ENCODE data around the gene AVPR2. TPM values are rescaled to one million over a fixed set of nuclear protein-coding genes. Genes with fewer than 3 reads are reported as not detected.

Gene AVPR2
- total RNA-seq, 1 donor from 2014 or later: not detected

DNA sequence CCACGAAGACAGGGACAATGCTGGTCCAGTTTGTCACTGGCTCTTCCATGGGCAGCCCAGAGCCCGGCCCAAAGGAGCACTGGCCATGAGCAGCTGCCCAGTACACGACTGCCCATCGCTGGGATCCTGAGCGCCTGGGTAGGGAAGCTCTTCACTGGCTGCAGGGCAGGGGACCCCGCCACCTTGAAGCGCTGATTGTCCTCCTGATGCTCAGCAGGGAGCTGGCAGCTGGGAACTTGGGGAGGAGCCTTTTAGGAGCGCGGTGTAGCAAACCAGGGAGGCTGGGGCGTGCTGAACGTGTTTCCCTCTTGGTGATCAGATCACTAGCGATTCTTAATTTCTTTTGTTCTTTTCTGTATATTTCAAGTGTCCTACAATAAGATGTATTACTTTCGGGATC lies 20.3 kb upstream of the AVPR2 start:
- Mint-ChIP-seq H3K36me3 (ENCODE audit: low read depth) (no peaks in the 10 kb centered on the region), H3K9me3 (no peaks in the 10 kb centered on the region), H3K4me1 (ENCODE audit: low read depth) (peaks cover 5% of the 10 kb centered on the region), H3K4me3 (ENCODE audit: low read depth) (peak overlapping the region; percentile 54), H3K27me3 (ENCODE audit: low read depth) (peaks cover 29% of the 10 kb centered on the region), H3K27ac (no peak overlapping the region)
- intact Hi-C loops (cut with micrococcal nuclease): no loop called here
- no peak for DNase-seq (ENCODE audit: low spot score)

DNA sequence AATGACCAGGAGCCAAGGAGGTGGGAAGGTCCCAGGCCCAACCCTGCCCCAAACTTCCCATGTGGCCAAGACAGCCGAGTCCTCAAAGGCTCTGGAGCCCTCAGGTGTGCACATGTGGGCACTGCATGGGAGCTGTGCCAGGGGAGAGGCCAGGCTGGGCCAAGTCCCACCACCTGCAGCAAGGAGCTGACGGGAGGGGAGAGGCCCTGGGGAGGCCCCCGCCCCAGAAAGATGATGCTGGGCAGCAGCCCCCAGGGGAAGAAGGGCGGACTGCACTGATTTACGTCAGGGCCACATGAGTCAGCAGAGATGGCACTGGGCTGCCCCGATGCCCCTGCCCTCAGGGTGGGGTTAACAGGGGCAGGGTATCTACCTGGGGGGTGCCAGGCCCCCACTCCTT lies 19.9 kb upstream of the AVPR2 start:
- no peak for DNase-seq (ENCODE audit: low spot score)
- no peaks in the 10 kb centered on the region for H3K9me3 Mint-ChIP-seq
- no peaks in the 10 kb centered on the region for H3K36me3 Mint-ChIP-seq (ENCODE audit: low read depth)
- peaks cover 4% of the 10 kb centered on the region for H3K4me1 Mint-ChIP-seq (ENCODE audit: low read depth)
- no peak overlapping the region for H3K27ac Mint-ChIP-seq
- peak overlapping the region; percentile 54 for H3K4me3 Mint-ChIP-seq (ENCODE audit: low read depth)
- intact Hi-C loops (cut with micrococcal nuclease): no loop called here
- peaks cover 29% of the 10 kb centered on the region for H3K27me3 Mint-ChIP-seq (ENCODE audit: low read depth)

DNA sequence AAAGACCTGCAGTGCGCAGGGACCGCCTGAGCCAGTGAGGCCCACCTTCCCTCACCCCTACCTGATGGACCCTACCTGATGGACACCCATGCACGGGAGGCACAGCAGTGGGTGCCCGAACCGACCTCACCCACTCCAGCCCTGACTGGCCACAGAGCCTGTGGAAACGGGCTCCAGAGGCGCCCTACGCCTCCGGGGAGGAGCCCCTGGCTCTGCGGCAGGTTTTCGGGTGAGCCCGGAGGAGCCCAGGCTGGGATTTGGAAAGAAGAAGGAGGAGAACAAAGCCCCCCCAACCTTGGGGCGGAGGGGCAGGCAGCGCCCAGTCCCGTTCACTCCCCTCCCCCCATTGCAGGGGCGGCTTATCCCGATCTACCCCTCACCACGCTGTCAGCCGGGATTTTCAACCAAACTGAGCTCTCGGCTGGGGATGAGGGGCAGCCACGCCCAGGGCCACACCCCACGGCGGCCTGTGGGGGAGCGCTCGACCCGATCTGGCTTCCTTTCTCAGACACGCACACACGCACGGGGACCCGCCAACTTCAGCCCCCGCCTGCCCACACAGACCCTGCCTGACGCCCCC lies 19.2 kb upstream of the AVPR2 start:
- H3K36me3 Mint-ChIP-seq (ENCODE audit: low read depth): no peaks in the 10 kb centered on the region
- no peak for DNase-seq (ENCODE audit: low spot score)
- H3K27ac Mint-ChIP-seq: no peak overlapping the region
- H3K4me3 Mint-ChIP-seq (ENCODE audit: low read depth): peak overlapping the region; percentile 26
- peaks cover 32% of the 10 kb centered on the region for H3K27me3 Mint-ChIP-seq (ENCODE audit: low read depth)
- intact Hi-C loops (cut with micrococcal nuclease): no loop called here
- peaks cover 4% of the 10 kb centered on the region for H3K4me1 Mint-ChIP-seq (ENCODE audit: low read depth)
- no peaks in the 10 kb centered on the region for H3K9me3 Mint-ChIP-seq

DNA sequence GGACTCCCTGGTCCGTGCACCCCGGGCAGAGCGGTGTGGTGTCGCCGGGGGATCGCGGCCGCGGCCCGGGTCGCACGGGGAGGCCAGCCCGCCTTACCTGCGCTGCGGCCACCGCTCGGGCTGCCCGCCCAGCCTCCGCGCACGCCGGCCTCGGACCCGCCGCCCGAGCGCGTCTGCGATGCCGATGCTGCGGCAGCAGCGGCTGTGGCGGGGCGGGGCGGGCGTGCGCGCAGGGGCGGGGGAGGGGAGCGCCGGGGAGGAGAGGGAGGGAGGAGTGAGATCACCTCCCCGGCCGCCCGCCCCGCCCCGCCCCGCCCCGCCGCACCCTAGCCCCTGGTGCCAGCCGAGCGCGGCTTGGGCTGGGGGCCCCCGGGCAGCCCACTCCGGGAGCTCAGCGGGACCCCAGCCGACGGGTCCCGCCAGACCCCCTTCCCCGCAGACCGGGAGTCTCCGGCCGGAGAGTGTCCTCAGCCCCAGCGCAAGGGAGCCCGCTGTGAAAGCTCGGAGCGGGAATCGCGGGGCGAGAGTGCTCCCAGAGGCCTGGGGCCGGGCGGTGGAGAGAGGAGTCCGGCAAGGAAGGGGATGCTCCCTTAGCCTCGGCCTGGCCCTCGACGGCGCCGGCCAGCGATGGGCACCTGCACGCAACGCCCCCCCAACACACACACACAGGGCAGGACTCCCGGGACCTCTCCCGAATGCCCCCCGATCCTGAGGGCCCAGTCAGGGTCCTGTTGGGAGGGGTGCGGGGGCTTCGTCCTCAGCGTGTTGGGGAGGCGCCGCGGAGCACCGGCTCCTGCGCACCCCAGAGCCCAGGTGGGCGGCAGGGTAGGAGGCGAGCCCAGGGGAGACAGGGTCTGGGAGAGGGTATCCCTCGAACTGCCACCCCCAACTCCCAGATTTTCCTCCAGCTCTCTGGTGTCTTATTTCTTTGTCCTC lies 18.2 kb upstream of the AVPR2 start, which contains the start of gene L1CAM:
Gene L1CAM, minus strand, starts transcription at position 206 of the 936 bp plus-strand sequence. CDS start 10,337 bp downstream, outside the sequence.
- no peak for DNase-seq (ENCODE audit: low spot score)
- intact Hi-C loops (cut with micrococcal nuclease): no loop called here
- H3K36me3 Mint-ChIP-seq (ENCODE audit: low read depth): no peaks in the 10 kb centered on the region

DNA sequence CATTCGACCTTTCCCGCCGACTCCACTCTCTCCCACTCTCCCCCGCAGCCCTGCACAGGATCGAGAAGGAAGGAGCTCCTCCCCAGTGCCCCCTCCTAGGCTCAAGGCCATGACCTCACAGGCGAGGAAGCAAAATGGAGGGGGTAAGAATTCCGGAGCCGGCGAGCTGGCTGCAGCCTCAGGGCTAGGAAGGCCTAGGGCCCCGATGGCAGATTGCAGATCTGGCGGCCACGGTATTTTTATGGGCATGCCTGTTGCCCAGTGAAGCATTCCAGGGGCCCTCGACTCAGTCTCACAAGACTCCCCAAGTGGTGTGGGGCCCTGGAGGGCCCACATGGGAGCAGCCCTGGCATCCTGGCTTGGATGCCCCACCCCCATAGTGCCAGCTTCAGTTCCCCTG lies 17.6 kb upstream of the AVPR2 start:
- no peaks in the 10 kb centered on the region for H3K9me3 Mint-ChIP-seq
- no peaks in the 10 kb centered on the region for H3K36me3 Mint-ChIP-seq (ENCODE audit: low read depth)
- H3K4me3 Mint-ChIP-seq (ENCODE audit: low read depth): peak overlapping the region; percentile 27
- H3K27ac Mint-ChIP-seq: no peak overlapping the region
- no peak for DNase-seq (ENCODE audit: low spot score)
- H3K27me3 Mint-ChIP-seq (ENCODE audit: low read depth): peaks cover 32% of the 10 kb centered on the region
- H3K4me1 Mint-ChIP-seq (ENCODE audit: low read depth): peaks cover 4% of the 10 kb centered on the region
- intact Hi-C loops (cut with micrococcal nuclease): no loop called here

More for the DNA sequence above, 18.2 kb upstream of the AVPR2 start, which contains the start of gene L1CAM:
- Mint-ChIP-seq H3K4me3 (ENCODE audit: low read depth) (peak within 1 kb of the TSS; percentile 27), H3K27me3 (ENCODE audit: low read depth) (peaks cover 32% of the 10 kb centered on the region), H3K27ac (no peak within 1 kb of the TSS), H3K9me3 (no peaks in the 10 kb centered on the region), H3K4me1 (ENCODE audit: low read depth) (peaks cover 4% of the 10 kb centered on the region)

DNA sequence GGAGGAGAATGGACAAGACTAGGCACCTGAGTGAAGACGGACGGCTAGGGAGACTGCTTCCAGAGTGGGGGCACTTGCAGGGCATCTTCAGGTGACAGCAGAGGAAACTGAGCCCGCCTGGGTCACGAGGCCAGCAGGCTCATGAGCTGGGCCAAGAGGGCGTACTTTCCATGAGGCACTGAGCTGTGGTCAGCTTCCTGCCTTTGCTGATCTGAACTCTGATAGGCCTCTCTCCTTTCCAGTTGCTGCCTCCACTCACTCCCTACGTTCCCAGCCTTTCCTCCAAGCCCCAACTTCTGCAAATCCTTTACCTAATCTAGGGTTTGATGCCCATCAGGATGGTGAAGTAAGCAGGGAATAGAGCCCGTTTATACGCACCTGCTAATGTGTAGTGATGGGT lies 17.1 kb upstream of the AVPR2 start:
- H3K4me1 Mint-ChIP-seq (ENCODE audit: low read depth): peaks cover 4% of the 10 kb centered on the region

DNA sequence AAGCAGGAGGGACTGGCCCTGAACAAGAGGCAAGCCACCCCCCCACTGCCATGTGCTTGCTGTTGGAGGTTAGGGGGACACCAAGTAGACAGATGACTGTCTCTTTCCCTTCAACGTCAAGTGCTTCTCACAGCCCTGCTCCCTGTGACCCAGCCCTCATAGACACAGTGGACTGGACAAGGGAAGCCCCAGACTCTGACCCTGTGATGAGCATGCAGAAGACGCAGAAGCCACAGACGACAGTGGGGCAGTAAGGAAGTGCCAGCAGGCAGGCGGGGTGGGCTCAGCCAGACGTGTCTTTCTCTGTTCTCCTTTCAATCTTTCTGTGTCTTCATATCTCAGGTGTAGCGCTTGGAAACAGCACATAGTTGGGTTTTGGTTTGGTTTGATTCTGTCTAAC lies 16.1 kb upstream of the AVPR2 start:
- no peaks in the 10 kb centered on the region for H3K36me3 Mint-ChIP-seq (ENCODE audit: low read depth)
- H3K4me3 Mint-ChIP-seq (ENCODE audit: low read depth): no peak overlapping the region
- intact Hi-C loops (cut with micrococcal nuclease): no loop called here
- no peak for DNase-seq (ENCODE audit: low spot score)
- H3K4me1 Mint-ChIP-seq (ENCODE audit: low read depth): peaks cover 4% of the 10 kb centered on the region
- H3K27me3 Mint-ChIP-seq (ENCODE audit: low read depth): peaks cover 36% of the 10 kb centered on the region
- no peak overlapping the region for H3K27ac Mint-ChIP-seq
- no peaks in the 10 kb centered on the region for H3K9me3 Mint-ChIP-seq

More for the DNA sequence above, 17.1 kb upstream of the AVPR2 start:
- Mint-ChIP-seq H3K27ac (no peak overlapping the region), H3K27me3 (ENCODE audit: low read depth) (peaks cover 31% of the 10 kb centered on the region), H3K36me3 (ENCODE audit: low read depth) (no peaks in the 10 kb centered on the region), H3K4me3 (ENCODE audit: low read depth) (no peak overlapping the region), H3K9me3 (no peaks in the 10 kb centered on the region)
- intact Hi-C loops (cut with micrococcal nuclease): no loop called here
- no peak for DNase-seq (ENCODE audit: low spot score)

DNA sequence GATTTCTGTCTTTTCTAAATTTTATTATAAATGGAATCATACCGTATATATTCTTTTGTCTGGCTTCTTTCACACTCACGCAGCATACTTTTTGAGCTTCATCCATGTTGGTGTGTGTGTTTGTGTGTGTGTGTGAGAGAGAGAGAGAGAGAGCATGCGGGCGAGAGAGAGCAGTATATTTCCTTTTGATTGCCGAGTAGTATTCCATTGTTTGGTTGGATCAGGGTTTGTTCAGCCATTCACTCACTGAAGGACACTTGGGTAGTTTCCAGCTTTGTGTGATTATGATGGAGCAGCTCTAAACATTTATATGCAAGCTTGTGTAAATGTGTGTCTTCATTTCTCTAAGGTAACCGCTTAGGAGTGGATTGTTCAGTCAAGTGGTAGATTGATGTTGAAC lies 15.3 kb upstream of the AVPR2 start:
- H3K9me3 Mint-ChIP-seq: no peaks in the 10 kb centered on the region
- H3K4me1 Mint-ChIP-seq (ENCODE audit: low read depth): peaks cover 4% of the 10 kb centered on the region
- no peaks in the 10 kb centered on the region for H3K36me3 Mint-ChIP-seq (ENCODE audit: low read depth)

DNA sequence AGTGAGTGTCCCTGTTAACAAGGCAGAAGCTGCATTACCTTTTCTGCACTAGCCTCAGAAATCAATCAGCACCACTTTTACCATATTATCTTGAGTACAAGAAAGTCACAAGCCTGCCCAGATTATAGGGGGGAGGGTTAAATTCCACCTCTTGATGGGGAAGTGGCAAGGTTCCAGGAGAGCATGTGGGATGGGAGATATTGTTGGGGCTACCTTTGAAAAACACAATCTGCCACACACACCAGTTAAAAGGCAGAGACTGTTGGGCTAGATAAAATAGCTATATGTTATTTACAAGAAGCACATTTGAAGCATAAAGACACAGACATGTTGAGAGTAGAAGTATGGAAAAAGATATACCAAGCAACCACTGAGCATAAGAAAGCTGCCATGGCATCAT lies 6.6 kb upstream of the AVPR2 start:
- Mint-ChIP-seq H3K36me3 (ENCODE audit: low read depth) (no peaks in the 10 kb centered on the region), H3K27me3 (ENCODE audit: low read depth) (peaks cover 9% of the 10 kb centered on the region), H3K4me1 (ENCODE audit: low read depth) (peaks cover 13% of the 10 kb centered on the region), H3K4me3 (ENCODE audit: low read depth) (no peak overlapping the region), H3K27ac (no peak overlapping the region), H3K9me3 (no peaks in the 10 kb centered on the region)
- intact Hi-C loops (cut with micrococcal nuclease): no loop called here
- no peak for DNase-seq (ENCODE audit: low spot score)

More for the DNA sequence above, 15.3 kb upstream of the AVPR2 start:
- Mint-ChIP-seq H3K27me3 (ENCODE audit: low read depth) (peaks cover 38% of the 10 kb centered on the region), H3K4me3 (ENCODE audit: low read depth) (no peak overlapping the region), H3K27ac (no peak overlapping the region)
- intact Hi-C loops (cut with micrococcal nuclease): no loop called here
- no peak for DNase-seq (ENCODE audit: low spot score)

DNA sequence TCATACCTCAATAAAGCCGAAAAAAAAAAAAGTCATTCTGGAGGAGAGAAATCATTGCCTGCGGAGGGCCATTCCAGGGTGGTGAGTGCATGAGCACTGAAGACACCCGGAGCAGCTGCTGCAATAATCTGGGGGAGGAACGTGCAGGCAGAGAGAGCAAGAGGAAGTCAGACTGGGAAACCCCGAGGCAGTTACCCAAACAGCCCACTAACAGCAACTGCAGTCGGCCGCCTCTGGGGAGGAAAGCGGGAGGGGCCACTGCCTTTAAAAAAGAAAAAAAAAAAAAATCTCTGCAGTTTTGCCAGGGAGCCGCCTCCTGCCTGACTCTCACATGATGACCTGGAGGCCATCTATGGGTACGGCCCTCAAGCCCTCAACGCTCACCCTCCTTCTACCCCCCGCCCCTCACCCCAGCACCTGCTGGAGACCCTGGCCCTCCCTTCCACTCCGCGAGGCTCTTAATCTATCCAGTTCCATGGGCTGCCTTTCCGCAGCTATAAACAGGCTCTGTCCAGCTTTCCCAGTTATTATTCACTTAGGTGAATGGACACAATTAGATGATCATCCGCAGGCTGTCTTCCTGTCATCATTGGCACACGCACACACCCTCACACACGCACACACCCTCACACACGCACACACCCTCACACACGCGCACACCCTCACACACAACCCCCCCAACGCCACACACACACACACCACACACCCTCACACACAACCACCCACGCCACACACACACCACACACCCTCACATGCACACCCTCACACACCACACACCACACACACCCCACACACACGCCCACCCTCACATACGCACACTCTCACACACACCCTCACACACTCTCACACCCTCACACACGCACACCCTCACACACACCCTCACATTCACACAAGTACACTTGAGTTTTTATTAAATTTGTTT lies 3.4 kb upstream of the AVPR2 start:
- Mint-ChIP-seq H3K27me3 (ENCODE audit: low read depth) (peaks cover 1% of the 10 kb centered on the region), H3K4me1 (ENCODE audit: low read depth) (peaks cover 23% of the 10 kb centered on the region), H3K36me3 (ENCODE audit: low read depth) (no peaks in the 10 kb centered on the region), H3K4me3 (ENCODE audit: low read depth) (no peak overlapping the region), H3K27ac (peak overlapping the region; percentile 18), H3K9me3 (no peaks in the 10 kb centered on the region)
- intact Hi-C loops (cut with micrococcal nuclease): no loop called here
- peak; percentile 56 for DNase-seq (ENCODE audit: low spot score)

DNA sequence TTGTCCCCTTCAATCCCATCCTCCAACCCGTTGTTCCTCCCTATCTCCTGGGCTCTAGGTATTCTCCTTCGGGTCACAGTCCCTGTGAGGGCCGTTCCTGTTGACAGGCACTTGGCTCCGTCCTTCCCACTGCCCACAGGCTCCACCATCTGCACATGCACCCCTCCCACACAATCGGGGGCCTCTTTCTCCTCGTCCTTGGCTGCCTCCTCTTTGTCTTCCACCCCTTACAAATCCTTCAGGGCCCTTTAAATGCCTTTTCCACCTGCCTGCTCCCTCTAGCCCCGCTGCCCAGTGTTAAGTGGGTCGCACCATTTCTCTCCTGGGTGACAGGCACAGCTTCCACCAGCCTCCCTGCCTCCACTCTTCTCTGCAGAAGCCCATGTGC lies 2.7 kb upstream of the AVPR2 start:
- intact Hi-C loops (cut with micrococcal nuclease): no loop called here
- Mint-ChIP-seq H3K4me1 (ENCODE audit: low read depth) (peaks cover 23% of the 10 kb centered on the region), H3K27me3 (ENCODE audit: low read depth) (peaks cover 1% of the 10 kb centered on the region), H3K27ac (peak overlapping the region; percentile 55), H3K4me3 (ENCODE audit: low read depth) (no peak overlapping the region), H3K36me3 (ENCODE audit: low read depth) (no peaks in the 10 kb centered on the region), H3K9me3 (no peaks in the 10 kb centered on the region)
- DNase-seq (ENCODE audit: low spot score): no peak

DNA sequence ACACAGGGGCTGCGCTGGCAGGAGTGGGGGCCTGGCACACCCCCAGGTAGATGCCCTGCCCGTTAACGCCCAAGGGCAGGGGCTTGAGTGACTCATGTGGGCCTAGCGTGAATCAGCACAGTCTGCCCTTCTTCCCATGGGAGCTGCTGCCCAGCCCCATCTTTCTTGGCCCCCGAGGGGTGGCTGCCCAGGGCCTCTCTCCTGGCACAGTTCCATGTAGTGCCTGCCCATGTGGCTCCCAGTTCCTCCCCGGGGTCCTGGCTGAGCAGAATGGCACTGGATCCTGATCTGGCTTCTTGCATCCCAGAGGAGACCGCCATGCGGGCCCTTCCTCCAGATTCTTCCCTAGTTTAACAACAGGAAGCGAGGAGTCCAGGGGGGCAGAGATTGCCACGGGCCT lies 2.1 kb upstream of the AVPR2 start:
- Mint-ChIP-seq H3K4me1 (ENCODE audit: low read depth) (peaks cover 23% of the 10 kb centered on the region), H3K36me3 (ENCODE audit: low read depth) (no peaks in the 10 kb centered on the region), H3K27ac (no peak overlapping the region), H3K4me3 (ENCODE audit: low read depth) (no peak overlapping the region), H3K9me3 (no peaks in the 10 kb centered on the region), H3K27me3 (ENCODE audit: low read depth) (peaks cover 1% of the 10 kb centered on the region)
- no peak for DNase-seq (ENCODE audit: low spot score)
- intact Hi-C loops (cut with micrococcal nuclease): no loop called here
